COR-L47 (cell line): Measurements from ENCODE around the gene LONRF2.

Source experiments
- DNase-seq: peaks from one replicate; lab custom pipeline; 2025; lab: John Stamatoyannopoulos, UW

LONRF2 gene

GRCh38 chr2:100301881-100302584 is 20.3 kb downstream of the LONRF2 start:
- no peak for DNase-seq

- no peak for DNase-seq
Measured at GRCh38 chr2:100299548-100299947, 22.8 kb downstream of the LONRF2 start.

- no peak for DNase-seq
Measured at GRCh38 chr2:100297511-100297910, 24.8 kb downstream of the LONRF2 start.

GRCh38 chr2:100294162-100294497 is 28.2 kb downstream of the LONRF2 start:
- no peak for DNase-seq

- no peak for DNase-seq
Measured at GRCh38 chr2:100293341-100294161, 28.8 kb downstream of the LONRF2 start.

- no peak for DNase-seq
Measured at GRCh38 chr2:100292022-100292580, 30.2 kb downstream of the LONRF2 start.

- DNase-seq, result no peak
Measured at GRCh38 chr2:100291152-100291970, 30.9 kb downstream of the LONRF2 start.

GRCh38 chr2:100290718-100291151 is 31.6 kb downstream of the LONRF2 start:
- DNase-seq, result no peak

- no peak for DNase-seq
Measured at GRCh38 chr2:100289020-100289419, 33.3 kb downstream of the LONRF2 start.

- DNase-seq, result no peak
Measured at GRCh38 chr2:100286318-100286717, 36.0 kb downstream of the LONRF2 start.

GRCh38 chr2:100285691-100286090 is 36.6 kb downstream of the LONRF2 start:
- no peak for DNase-seq

GRCh38 chr2:100285011-100285410 is 37.3 kb downstream of the LONRF2 start:
- no peak for DNase-seq

- DNase-seq, result no peak
Measured at GRCh38 chr2:100283724-100284501, 38.4 kb downstream of the LONRF2 start.

- DNase-seq, result no peak
Measured at GRCh38 chr2:100281521-100282438, 40.5 kb downstream of the LONRF2 start.

GRCh38 chr2:100279586-100280534 is 42.4 kb downstream of the LONRF2 start:
- DNase-seq, result no peak

GRCh38 chr2:100278986-100279385 is 43.3 kb downstream of the LONRF2 start:
- DNase-seq, result no peak

GRCh38 chr2:100278501-100278900 is 43.8 kb downstream of the LONRF2 start:
- DNase-seq, result no peak

GRCh38 chr2:100277540-100278207 is 44.6 kb downstream of the LONRF2 start:
- no peak for DNase-seq

- no peak for DNase-seq
Measured at GRCh38 chr2:100276716-100277115, 45.6 kb downstream of the LONRF2 start.
